8988T (cell line): ENCODE measurements around the gene ZBTB34.

Experiments used
- DNase-seq: peaks from one replicate; pipeline ENCODE4 v3.0.0; 2011

The ZBTB34 gene

DNA sequence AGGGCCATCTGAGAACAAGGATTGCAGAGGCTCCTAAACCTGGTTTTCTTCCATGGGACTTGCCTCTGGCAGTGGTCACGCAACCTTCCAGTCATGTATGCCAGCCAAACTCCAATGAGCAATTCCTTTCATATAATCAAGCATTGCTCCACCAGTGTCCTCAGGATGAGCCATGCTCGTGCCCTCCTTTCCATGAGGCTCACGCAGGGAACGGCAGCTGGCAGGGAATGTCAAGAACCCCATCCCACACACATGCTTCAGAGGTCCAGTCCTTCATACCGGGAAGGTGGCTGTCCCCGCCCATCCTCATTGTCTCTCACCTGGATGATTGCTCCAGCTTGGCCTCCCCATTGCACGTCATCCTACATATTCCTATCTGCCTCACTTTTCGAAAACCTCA lies 13.4 kb upstream of the ZBTB34 start:
- DNase-seq = no peak

DNA sequence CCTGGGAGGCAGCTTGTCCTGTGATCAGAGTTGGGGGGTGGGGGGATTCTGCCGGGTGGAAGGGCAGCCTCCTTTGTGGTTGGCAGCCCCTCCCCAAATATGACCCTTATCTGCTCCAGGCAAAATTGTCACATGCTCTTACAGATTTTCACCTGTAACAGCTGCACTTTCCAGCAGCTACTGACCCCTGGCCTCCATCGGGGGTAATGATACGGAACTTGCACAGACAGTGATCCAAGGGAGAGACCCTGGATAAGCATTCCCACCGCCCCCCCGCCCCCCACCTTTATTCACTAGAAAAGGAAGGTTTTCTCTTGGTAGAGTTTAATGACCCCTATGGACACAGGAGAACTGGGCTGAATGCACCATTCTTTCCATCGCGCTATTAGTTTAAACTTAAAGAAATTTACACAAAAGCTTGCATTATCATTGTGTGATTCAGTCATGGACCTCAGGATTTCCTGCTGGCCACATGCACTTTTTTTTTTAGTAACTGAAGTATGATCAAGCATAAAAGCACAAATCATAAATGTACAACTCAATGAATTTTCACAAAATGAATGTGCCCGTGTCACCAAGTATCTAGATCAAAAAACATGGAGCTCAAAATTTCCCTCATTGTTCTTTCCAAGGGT lies 10.7 kb upstream of the ZBTB34 start:
- no peak for DNase-seq

DNA sequence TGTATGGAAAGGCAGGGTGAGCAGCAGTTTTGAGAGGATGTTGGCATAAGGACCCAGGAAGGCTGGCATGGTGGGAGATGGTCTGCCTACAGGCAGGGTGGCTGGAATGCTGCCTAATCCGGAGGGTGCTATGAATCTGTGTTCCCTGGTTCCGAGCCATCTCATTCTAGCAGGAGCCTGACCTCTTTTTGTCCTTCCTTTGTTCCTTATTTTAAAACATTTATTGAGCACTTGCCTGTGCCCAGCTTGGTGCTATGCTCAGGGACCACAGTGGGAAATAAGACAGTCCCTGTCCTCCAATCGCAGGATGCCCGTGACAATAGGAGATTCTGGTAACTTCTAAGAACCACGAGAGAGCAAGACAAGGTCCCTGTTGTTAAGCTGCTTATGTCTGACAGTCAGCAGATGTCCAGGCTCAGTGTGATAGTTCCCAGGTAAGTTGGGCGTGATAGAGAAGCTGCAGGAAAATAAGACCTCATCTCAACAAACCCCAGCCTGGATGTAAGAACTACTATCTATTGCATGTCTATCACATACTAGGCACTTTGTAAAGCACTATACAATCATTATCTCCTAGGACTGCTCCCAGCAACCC lies 9.1 kb upstream of the ZBTB34 start:
- DNase-seq = no peak

DNA sequence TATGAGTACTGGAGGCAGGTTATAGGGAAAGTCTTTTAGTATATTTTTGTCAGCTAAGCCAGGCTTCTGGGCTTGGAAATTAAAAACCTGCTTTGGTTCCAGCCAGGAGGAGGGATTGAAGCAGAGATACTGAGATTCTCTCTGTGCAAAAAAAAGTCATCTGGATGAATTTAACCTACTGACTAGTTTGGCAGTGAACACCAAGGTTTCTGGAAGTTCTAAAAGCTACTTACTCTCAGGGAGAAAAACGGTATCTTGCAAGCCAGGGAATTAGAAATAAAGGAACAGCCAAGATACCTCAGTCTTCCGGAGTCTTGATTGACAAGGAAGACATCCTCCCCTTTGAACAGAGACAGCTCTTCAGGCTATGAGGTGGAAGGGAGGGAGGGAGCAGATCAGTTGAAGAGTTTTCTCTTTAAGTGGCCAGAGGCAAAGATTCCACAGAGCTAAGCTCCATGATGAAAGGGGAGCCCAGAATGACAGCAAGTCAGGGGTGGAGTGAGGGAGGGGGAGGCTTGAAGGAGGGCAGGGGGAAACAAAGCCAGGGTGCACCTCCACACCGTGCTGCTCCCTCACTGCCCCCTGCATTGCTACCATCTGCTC lies 8.3 kb upstream of the ZBTB34 start:
- DNase-seq = no peak

DNA sequence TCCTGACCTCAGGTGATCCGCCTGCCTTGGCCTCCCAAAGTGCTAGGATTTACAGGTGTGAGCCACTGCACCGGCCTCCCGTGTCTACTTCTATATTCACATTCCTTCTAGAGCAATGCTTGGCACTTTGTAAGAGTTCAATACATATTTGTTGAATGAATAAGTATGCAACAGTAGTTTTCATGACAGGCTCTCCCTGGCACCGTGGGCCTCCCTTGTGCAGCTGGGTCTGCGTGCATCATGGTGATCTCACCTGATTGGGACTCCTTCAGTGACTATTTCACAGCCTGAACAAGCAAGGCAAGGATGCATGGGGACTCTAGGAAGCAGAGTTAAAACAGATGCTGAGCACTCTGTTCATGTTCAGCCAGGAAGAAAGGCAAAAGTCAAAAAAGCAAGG lies 6.8 kb upstream of the ZBTB34 start:
- no peak for DNase-seq

DNA sequence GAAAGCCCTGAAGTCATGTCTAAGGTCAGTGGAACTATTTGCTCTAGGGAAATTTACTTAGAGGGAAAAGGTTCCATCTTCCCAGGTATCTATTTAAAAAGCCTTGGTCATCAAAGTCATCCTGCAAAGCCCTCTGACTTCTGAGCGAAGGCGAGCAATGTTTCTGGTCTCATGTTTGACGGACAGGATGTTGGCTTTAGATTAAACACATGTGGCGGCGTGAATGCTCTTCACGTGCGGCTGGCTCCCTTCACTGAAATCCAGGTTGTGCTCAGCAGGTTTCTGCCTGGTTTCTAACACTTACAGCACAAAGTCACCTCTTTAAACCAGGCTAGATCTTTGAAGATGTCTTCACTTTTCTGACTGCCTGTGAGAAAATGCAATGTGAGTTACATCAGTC lies 5.7 kb upstream of the ZBTB34 start:
- DNase-seq = no peak

DNA sequence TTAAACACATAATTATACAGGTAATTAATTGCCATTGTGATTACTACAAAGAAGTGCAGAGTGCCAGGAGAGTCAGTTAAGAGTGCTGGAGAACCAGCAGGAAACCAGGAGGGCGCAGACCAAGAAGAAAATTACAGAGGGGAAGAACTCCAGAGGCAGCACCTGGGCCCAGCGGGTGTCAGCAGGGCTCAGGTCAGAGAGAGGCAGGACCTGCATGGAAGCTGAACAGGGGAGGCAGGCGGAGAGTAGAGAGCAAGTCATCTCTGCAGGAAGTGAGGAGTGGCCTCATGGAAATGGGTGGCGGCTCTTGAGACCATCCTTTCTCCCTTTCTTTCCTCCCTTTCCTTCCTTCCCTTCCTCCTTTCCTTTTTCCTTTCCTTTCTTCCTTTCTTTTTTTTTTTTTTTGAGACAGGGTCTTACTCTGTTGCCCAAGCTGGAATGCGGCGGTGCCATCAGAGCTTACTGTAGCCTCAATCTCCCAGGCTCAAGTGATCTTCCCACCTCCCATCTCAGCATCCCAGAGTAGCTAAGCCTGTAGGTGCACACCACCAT lies 4.0 kb upstream of the ZBTB34 start:
- DNase-seq = no peak

DNA sequence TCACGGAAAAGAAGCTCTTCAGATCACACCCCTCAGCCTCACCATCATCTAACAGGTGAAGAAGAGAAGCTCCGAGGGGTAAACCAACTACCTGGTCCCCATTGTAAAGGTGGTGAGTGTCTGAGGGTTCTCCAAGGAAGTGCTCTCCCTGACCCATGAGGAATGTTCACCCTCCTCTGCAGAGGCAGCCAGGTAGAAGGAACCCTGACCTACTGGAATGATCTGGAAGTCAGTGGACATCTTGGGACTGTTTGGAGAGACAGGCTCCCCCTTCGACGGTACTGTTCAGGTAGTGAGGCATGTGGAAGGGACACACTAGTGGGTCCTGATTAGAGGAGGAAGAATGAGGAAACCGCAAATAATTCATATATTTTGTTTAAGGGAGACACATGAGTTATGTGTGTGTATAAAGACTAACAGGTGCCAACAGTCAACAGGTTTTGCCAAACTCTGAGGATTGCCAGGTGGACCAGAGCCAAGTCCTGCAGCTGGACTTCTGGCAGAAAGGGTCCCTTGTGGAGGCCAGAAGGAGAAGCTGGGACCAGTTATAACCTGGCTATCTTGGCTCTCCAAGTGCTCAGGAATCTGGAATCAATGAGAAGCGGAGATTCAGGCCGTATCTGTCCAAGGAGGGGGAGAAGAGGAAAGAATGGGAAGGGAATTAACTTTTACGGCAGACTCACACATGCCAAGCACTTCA lies 3.0 kb upstream of the ZBTB34 start:
- no peak for DNase-seq

DNA sequence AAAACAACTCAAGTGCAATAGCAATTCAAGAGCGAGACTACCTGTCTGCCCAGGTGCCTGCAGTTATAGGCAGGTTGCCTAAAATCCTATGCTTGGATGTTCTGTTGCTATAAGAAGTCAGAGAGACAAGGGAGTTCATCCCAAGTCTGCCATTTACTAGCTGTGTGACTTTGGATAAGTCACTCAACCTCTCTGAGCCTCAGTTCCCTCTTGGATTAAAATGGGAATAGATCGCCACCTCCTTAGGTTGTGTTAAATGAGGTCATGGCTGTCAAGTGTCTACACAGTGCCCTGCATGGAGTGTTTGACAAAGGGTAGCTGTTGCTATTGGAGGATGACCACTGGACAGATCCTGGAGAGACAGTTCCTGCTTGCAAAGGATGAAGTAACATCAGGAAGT lies 1.3 kb upstream of the ZBTB34 start:
- DNase-seq = no peak

DNA sequence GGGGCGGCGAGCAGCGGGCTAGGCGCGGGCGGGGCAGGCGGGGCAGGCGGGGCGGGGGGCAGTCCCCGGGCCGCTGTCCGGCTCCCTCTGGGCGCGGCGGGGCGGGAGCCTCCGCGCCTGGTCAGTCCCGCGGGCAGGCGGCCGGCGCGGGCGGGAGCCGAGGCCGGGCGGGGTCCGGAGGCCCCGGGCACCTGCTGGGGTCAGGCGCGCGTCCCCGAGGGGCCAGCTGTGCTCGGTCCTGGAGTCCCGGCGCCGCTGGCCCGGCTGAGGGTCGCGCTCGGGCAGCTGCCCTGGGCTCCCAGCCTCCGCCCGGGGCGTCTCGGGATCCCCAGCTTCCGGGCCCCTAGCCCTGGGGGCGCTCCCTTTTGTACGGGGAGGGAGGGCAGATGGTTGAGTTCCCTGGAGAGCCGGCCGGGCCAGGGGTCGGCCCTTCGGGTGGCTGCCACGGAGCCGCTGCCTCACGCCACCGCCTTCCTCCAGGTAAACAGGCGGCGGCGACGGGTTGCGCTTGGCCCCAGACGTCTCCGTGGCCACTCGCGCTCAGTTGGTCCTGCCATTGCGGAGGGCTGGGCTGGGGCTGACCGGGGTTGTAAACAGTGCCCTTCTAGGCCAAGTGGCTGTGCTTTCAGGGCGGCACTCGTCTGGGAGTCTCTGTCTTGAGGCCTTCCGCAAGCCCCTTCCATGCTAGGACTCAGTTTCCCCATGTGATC lies 473 bp downstream of the ZBTB34 start:
- DNase-seq = no peak

DNA sequence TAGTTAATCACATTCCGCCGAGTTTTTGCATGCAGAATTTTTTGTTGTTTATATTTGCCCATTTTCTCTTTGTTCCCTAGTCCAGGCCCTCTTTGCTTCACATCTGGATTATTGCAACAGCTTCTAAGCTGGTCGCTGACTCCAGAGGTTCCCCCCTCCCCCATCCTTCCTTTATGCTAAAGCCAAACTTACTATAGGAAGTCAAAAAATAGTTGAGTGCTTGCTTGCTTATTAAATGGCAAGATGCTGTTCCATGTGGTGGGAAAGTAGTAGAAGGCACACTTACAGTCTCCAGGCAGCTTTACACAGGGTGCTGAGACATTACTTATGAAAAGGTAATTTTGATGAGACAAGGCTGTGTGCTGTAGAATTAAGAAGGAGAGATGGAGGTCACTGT lies 1.3 kb downstream of the ZBTB34 start:
- no peak for DNase-seq

DNA sequence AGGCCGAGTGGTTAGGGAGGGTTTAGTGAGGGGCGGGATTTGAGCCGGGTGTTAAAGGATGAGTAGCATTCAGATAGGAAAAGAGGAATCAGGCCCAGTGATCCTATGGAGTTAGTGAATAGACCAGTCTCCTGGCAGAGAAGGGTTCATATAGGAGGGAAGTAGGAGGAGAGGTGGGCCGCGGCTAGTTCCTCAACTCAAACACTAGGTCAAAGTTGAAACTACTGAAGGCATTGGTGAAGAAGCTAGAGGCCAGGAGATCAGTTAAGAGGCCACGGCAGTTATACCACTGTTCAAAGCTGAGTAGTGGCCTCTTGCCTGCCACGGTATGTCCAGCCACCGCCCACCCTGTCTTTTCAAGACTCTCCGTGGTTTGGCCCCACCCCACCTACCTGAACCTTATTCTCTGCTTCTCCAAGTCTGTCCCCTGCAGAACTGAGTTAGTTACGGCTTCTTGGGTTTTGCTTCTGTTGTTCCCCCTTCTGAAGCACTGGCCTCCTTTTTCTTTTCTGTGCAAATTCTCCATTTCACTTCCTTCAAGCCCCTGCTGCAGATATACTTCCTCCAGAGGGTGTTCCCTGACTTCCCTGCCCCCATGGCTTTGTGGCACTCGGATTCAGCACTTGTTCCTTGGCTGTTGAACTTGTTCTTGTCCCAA lies 1.8 kb downstream of the ZBTB34 start:
- DNase-seq = no peak

DNA sequence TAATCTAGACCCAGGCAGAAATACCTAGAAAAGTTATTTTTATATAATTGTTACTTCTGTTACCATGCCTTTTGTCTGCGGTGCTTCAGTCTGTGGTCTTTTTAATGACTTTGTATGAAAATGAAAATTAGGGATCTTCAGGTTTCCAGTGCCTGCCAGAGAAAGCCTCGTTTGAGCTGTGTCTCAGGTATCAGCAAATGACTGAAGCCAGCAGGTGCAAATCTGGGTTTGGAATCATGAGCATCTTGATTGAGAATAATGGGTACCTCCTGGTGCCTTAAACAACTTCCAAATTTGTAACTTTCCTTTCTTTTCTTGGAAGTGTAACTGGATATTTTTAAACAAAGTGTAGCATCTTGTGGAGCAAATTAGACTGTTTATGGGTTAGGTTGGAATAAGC lies 4.3 kb downstream of the ZBTB34 start:
- no peak for DNase-seq

DNA sequence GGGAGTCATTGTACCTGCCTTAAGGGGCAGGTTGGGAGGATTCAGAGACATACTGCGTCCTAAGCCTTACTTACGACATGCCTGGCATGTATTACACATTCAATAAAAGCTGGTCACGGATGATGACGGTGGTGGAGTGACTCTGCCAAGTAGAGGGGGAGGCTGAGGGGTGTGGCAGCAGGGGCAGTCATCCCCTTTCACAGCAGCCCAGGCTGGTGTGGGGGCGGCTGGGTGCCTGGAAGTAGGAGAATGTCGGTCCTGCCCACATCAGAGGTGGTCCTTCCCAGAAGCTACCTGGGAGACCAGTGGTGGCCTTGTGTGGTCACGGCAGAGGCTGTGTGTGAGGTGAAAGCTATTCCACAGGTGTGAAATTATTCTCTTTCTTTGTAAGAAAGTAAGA lies 8.9 kb downstream of the ZBTB34 start:
- no peak for DNase-seq

DNA sequence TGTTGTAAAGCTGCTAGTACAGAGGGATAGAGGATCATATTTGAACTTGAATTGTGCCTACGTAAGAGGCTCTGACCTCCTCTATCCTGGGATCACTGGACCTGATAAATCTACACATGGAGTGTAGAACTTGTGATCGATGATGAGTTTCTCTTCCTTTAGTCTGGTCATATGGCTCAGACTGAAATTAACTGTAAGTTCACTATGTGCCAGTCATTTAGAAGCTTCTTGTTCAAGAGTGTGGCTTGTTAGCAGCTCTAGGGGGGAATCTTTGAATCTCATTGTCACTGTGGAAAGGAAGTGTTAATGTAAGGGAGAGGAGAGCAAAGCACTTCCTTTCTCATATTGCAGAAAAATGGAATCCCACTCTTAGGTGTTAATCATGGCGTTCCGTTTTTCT lies 12.1 kb downstream of the ZBTB34 start:
- DNase-seq = no peak

DNA sequence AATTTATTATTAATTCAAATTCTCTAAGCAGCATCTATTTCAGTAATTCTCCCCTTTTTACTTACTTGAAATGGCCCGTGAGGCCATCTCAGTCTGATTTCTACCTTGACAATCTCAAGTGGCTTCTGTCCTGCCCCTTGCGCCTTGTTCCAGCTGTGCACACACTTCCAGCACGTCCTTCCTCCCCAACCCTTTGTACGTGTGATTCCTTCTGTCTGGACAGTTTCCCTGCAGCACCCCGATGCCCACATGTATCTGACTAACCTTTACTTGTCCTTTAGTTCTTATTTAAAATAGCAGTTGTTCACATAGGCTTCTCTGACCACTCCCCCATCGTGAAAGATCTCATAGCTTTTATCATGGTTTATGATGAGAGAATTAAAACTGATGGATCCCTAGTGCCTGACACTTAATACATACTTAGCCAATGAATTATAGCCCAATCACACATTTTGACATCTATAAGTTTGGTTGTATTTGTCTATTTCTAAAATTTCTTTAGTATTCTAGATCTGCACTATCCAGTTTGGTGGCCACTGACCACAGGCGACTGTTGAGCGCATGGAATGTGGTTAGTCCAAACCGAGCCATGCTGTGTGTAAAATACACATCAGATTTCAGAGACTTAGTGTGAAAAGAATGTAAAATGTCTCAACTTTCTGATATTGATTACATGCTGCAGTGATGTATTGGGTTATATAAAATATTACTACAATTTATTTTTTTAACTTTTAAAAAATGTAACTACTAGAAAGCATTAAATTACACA lies 14.3 kb downstream of the ZBTB34 start:
- DNase-seq = no peak

DNA sequence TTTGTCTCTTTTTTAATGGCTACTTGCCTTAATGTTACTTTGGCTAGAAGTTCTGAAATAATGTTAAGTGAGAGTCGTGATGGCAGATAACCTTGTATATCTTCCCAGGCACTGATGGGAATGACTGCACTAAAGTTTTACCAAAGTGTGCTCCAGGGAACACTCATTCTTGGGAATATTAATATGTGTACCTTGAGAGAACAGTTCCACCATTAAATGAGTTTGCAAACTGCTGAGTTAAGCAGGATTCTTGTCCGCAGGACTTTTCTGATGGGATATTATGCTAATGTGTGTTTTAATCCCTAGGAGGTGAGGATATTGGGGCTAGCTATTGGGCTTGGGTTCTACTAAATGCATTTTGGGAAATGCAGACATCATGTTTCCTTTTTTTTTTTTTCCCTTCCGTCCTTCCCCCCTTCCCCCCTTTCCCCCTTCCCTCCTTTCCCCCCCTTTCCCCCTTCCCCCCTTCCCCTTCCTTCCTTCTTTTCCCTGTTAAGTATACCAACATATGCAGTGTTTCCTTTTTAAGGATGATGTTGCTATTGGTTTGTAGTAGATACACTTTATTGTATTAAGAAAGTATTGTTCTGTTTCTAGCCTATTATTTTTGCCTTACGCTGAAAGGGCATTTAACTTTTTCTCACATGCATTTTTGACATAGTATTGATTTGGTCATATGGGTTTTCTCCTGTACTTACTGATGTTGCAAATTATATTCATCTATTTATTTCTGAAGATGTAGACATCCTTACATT lies 15.5 kb downstream of the ZBTB34 start:
- DNase-seq = no peak

DNA sequence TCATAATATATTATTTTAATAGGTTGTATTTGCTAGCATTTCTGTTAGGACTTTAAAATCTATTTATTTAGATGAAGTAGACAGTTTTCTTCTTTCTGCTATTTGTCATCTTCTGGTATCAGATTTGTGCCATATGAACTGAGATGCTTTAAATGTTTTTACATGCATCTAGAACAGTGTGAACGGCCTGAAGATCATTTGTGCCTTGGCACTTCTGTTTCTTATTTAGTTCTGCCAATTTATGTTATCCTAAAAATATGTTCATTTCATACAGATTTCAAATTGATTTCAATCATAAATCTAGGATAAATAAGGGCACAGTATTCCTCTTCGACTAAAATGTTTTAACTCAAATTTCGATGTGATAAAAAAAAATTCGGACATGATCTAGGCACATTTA lies 16.1 kb downstream of the ZBTB34 start:
- DNase-seq = no peak

DNA sequence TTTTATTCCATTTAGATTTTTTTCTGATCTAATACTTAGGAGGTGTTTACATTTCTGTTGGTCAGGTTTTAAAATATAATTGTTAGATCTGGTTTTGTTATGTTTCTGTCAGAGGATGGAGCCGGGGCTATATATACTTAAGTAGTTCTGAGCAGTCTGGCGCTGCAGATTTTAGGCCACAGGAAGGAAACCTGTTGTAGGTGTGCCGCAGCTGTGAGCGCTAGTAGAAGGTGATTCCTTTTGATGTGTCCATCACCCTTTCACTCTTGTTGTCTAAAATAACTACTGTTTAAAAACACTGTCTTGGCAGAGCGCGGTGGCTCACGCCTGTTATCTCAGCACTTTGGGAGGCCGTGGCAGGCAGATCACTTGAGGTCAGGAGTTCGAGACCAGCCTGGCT lies 17.0 kb downstream of the ZBTB34 start:
- DNase-seq = no peak

DNA sequence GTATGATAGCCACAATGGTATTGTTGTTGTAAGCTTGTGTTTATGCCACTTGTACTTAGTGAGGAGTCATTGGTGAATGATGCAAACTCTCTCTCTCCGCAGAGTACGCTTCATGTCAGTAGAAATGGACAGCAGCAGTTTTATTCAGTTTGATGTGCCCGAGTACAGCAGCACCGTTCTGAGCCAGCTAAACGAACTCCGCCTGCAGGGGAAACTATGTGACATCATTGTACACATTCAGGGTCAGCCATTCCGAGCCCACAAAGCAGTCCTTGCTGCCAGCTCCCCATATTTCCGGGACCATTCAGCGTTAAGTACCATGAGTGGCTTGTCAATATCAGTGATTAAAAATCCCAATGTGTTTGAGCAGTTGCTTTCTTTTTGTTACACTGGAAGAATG lies 18.8 kb downstream of the ZBTB34 start:
- DNase-seq = no peak
